Breast epithelium (tissue), 3 donors: ENCODE data around the gene ZMAT5.

Experiments
- CTCF ChIP-seq, 3 donors: fragments of 450-650 bp; IDR thresholded peaks; one replicate each; pipeline ENCODE4 v1.5.1; 2016 to 2017; ENCODE audit warnings: antibody characterized with exemption in 3 of 3, mild to moderate bottlenecking in 3 of 3, moderate library complexity in 3 of 3
- POLR2AphosphoS5 ChIP-seq, 3 donors: sonication (generic); formaldehyde crosslinking; IDR thresholded peaks; one replicate each; pipeline ENCODE4 v1.6.1; 2017; ENCODE audit warnings: antibody characterized with exemption in 3 of 3

- TF ChIP-seq CTCF (IDR thresholded peaks at IDR 0.05), result no peak
- TF ChIP-seq POLR2AphosphoS5 (IDR thresholded peaks at IDR 0.05), result no peak
Measured at GRCh38 chr22:29742326-29742725, 24.5 kb downstream of the ZMAT5 start.
